GM18511 (cell line): ENCODE data around the gene ARFGAP1.

Experiments
- ATAC-seq: cut with Tn5 transposase; IDR thresholded peaks from one replicate; pipeline ENCODE4 v1.9.1; 2021; ENCODE audit warnings: mild to moderate bottlenecking, moderate library complexity; ENCODE audit not compliant: unreplicated experiment

ARFGAP1 gene

DNA sequence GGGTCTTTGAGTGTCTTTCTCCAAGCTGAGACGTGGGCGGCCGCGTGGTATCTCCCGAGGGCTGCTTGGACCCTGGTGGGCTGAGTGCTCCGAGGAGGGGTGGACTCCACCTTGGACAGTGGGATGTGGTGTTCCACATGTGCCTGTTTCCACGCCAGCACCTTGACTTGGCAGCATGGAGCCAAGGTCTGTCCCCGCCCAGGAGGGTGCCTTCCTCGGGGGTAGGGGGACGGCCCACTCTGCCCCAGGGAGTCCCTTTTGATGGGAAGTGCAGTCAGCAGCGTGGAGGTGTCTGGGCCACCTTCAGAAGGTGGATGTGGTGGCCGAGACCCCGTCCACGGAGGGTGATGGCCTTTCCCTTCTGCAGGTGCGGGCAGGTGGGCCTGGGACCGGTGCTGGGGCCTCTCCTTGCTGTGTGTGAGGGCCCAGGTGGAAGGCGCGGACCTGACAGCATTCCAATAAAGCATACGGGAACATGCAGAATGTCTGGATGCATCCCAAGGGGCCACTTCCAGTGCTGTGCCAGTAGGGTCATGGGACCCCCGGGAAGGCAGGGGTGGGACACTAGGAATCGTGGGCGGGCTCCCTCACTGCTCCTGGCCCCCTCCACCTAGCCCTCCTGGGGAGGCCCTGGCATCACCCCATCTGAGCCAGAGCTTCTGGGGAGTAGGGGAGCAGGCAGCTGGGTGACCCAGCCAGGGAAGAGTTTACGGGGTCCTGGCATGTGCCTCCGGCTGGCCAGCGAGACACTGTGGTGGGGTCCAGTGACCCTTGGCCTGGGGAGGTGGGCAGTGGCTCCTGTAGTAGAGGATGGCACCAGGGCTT lies 16.9 kb downstream of the ARFGAP1 start:
- ATAC-seq: no peak

- ATAC-seq: no peak
Observed at GRCh38 chr20:63290136-63290676, 17.6 kb downstream of the ARFGAP1 start.

GRCh38 chr20:63290677-63291472 lies 18.3 kb downstream of the ARFGAP1 start:
- no peak for ATAC-seq

DNA sequence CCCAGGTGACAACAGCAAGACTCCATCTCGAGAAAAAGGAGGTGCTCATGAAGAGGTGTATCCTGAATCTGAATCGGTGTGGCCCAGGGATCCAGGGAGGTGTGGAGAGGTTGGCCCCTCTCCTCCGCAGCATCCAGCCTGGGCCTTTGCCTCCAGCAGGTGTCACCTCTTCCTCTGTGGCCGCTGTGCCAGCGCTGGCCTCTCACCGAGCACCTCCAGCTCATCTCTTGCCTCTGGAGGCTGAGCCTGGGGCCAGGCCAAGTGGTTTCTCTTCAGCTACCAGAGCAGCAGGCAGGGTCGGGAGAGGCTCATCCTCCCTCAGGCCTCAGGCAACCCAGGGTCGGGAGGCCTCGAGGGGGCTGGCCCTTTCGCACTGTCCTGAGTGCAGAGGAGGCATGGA lies 19.2 kb downstream of the ARFGAP1 start:
- no peak for ATAC-seq

DNA sequence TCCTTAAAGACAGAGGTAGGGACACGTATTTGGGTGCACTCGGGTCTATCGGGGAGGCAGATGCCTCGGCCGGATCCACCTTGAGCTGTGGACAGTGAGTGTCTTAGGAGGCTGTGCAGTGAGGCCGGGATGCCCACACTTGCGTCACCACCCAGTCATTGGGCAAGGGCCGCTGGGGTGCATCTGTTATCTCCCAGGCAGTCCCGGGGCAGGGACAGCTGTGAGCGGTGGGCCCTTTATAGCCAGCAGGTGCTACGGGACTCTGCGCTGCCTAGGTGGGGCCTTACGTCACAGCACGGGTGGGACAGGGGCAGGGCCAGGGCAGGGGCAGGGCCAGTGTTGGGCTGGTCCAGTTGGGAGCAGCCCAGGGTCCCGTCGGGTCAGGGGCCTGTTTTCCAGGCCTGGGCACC lies 19.7 kb downstream of the ARFGAP1 start:
- no peak for ATAC-seq

GRCh38 chr20:63292904-63293303 lies 20.3 kb downstream of the ARFGAP1 start, which contains the start of gene COL20A1:
TSS of gene COL20A1 (plus strand) at chr20:63293186. CDS start at chr20:63295108, 1,922 bp downstream.
- no peak for ATAC-seq

DNA sequence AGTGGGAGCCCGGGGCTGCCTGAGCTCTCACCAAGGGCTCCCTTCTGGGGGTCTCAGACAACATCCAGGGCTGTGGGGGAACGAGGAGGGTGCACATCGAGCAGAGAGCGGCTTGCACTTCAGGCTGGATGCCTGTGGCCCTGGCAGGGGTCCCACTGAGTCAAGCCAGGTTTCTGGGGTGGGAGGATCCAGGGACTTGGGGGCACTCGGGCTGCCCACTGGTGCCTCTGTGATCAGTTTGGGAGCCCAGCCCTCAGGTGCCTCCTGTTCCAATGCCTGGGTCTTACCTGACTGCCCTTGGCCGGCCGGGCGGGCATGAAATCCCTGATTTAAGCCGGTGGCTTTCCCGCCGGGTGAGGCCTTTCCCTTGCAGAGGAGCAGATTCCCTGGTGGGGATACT lies 20.8 kb downstream of the ARFGAP1 start:
- ATAC-seq: no peak

DNA sequence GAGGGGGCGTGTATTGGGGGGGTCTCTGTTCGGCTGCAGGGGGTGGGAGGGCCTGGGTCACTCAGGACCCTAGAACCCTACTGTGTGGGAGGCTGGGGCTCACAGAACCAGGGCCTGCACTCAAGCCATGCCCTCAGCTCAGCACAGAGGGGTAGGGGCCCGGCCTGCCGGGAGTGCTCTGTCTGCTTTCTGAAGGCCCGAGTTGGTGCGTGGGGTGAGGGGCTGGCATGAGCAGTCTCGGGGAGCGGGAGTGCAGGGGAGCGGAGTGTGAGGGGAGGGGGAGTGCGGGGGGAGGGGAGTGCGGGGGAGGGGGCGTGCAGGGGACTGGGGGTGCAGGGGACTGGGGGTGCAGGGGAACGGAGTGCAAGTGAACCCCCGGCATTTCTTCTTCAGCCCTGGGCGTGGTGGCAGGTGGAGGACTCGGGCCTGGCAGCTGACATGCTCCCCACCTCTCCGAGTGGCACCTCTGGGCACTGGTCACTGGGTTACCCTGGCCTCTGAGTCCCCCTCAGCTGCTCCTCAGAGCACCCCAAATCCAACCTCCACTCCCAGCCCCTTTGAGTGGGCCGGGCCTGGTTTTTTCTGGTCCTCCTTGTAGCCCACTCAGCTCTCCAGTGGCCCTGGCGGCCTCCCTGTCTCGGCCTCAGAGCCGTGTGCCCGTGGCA lies 21.4 kb downstream of the ARFGAP1 start:
- no peak for ATAC-seq

GRCh38 chr20:63294536-63294900 lies 21.9 kb downstream of the ARFGAP1 start:
- ATAC-seq: no peak

DNA sequence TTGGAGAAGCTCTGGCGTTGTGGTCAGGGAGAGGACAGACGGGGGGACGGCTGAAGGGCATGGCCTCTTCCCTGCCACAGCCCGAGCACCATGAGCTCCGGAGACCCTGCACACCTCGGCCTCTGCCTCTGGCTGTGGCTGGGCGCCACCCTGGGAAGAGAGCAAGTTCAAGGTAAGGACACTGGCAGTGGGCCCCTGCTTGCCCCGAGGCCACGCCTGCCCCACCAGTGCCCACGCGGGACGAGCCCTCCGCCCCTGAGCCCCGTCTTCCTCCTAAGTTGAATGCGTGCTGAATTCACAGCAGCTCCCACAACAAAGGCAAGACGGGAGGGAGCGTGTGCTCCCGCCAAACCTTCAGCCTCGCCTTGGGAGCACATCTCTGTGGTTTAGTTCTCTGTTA lies 22.4 kb downstream of the ARFGAP1 start:
- ATAC-seq: no peak

DNA sequence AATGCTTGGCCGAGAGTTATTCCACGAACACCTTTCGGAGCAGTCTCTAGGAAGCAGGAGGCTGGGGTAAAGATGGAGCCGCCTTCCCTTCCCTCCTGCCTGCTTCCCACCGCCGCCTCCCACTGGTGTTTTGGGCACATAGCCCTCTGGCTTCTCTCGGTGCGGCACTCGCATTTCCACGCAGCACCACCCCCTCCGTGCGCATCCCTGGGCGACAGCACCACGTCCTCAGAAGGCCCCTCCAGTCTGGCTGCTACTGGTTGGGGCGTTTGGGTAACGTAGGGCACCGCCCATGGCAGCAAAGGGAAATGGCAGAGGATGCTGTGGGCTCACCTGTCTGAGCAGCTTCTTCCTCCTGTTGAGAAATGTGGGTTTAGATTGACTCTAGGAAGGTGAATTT lies 22.8 kb downstream of the ARFGAP1 start:
- no peak for ATAC-seq

- ATAC-seq: no peak
Observed at GRCh38 chr20:63295846-63296245, 23.2 kb downstream of the ARFGAP1 start.

GRCh38 chr20:63296531-63297299 lies 24.1 kb downstream of the ARFGAP1 start:
- no peak for ATAC-seq

- ATAC-seq: no peak
Observed at GRCh38 chr20:63297371-63297781, 24.8 kb downstream of the ARFGAP1 start.

DNA sequence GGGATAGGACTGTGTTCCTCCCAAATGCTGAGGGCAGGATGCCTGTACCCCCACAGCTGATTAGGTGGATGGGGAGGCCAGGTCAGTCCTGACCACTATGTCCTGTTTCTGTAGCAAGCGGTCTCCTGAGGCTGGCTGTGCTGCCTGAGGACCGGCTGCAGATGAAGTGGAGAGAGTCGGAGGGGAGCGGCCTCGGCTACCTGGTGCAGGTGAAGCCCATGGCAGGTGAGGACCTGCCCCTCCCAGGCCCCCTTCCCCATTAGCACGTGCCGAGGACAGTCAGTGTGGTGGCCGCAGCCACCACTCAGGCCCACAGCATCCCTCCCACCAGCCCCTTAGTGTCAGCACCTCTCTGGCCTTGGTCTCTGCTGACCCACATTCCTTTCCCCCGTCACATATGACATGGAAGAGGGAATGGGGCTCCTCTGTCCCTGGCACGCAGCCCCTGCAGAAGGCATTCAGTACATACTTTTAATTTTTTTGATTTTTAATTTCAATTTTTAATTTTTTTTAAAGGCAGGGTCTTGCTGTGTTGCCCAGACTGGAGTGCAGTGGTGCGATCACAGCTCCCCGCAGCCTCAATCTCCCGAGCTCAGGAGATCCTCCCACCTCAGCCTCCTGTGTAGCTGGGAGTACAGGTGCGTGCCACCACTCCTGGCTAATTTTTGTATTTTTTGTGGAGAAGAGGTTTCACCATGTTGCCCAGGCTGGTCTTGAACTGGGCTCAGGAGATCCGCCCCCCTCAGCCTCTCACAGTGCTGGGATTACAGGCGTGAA lies 25.4 kb downstream of the ARFGAP1 start:
- no peak for ATAC-seq

GRCh38 chr20:63298731-63299312 lies 26.2 kb downstream of the ARFGAP1 start:
- no peak for ATAC-seq

GRCh38 chr20:63301671-63302070 lies 29.1 kb downstream of the ARFGAP1 start:
- ATAC-seq: no peak

GRCh38 chr20:63303095-63303666 lies 30.6 kb downstream of the ARFGAP1 start:
- ATAC-seq: no peak

- ATAC-seq: no peak
Observed at GRCh38 chr20:63305393-63305792, 32.8 kb downstream of the ARFGAP1 start.
